HG02943 (cell line): ENCODE results near the gene RICTOR.
"Not testable (repeated sequence)": the region's sequence is repeated elsewhere in the genome, so short reads cannot be mapped to it uniquely, and the experiment has no call there.

ENCODE experiments used
- ATAC-seq: cut with Tn5 transposase; IDR thresholded peaks from one replicate; pipeline ENCODE4 v1.9.1; 2021; ENCODE audit warnings: mild to moderate bottlenecking, low read depth, moderate library complexity; ENCODE audit not compliant: unreplicated experiment

RICTOR gene

DNA sequence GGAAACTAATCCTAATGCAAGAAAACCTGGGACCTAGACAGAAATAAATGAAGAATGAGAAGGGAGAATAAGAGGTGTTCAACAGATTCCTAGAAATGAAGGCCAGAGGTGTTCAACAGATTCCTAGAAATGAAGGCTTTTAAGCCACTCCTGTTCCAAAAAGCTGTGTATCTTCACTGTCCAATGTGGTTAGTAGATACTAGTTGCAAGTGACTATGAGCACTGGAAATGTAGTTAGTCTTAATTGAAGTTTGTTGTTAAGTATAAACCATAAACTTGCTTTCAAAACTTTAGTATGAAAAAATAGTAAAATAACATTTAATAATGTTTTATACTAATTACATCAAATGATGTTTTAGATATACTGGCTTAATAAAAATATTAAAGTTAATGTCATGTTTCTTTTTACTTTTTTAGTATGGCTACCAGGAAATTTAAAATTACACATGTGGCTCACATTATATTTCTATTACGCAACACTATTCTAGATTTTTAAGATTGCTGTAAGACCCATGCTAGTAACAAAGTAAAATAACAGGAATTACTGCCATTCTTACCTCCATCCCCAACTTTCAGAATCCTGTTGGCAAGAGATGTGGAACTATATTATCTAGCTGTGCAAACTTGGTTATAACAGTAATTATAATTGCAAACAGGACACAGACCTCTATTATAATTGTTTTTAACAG lies 57.5 kb downstream of the RICTOR start:
- ATAC-seq = no peak

DNA sequence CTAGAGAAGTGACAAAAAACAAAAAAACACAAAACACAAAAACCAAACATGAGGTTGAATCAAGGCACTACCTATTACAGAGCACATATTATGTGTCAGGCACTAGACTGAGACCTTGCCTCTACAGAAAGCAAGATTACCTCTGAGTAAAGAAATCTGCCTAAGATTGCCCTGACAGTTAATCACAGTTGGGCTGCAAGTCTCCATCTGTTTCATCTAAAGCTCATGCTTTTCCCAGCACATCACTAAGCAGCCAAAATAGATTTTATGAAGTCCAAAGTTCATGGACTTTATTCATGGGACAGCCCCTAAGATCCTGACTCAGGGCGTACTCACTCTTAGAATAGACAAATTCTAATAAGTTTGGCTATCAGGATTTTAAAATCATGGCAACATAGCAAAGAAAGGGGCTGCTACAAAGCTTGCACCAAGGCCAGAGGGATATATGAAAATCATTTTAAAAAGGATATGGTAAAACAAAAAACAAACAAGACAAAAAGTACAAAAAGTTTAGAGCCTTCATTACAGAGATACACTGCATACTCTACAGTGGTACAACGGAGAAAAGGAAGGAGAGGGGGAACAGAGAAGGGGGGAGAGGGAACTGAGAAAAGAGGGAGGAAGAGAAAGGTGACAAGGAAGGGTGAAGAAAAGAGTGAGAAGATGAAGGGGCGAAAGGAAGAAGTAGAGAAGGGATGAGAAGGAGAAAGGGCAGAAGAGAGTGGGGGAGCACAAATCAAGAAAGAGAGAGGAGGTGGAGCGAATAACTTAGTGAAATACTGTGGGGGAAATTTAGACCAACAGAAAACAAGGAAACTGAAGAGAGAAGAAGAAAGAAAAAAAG lies 58.2 kb downstream of the RICTOR start:
- ATAC-seq = no peak

GRCh38 chr5:39014561-39014960 lies 59.6 kb downstream of the RICTOR start:
- no peak for ATAC-seq

- no peak for ATAC-seq
Measured at GRCh38 chr5:39013938-39014337, 60.3 kb downstream of the RICTOR start.

DNA sequence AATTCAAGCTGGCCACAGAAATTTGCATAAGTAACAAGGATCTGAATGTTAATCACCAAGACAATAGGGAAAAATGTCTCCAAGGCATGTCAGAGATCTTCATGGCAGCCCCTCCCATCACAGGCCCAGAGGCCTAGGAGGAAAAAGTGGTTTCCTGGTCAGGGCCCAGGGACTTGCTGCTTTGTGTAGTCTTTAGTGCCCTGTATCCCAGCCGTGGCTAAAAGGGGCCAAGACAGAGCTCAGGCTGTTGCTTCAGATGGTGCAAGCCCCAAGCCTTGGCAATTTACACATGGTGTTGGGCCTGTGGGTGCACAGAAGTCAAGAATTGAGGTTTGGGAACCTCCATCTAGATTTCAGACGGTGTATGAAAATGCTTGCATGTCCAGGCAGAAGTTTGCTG lies 63.2 kb downstream of the RICTOR start:
- not testable (repeated sequence) for ATAC-seq

- ATAC-seq = no peak
Measured at GRCh38 chr5:39009981-39010380, 64.2 kb downstream of the RICTOR start.

GRCh38 chr5:39009280-39009679 lies 64.9 kb downstream of the RICTOR start:
- ATAC-seq = no peak

DNA sequence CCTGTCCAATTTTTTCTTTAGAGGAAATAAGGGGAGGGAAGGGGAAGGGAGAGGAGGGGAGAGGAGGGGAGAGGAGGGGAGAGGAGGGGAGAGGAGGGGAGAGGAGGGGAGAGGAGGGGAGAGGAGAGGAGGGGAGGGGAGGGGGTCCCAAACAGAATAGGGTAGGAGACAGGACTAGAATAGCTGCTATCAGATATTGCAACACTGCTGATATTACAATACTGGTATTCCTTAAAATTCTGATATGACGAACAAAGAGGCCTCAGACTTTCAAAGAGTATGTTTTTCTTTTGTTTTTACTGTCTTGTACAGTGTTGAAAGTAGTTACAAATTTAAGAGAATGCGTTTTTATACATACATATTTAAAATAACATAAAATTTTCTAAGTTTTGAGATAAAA lies 67.5 kb downstream of the RICTOR start:
- no peak for ATAC-seq

DNA sequence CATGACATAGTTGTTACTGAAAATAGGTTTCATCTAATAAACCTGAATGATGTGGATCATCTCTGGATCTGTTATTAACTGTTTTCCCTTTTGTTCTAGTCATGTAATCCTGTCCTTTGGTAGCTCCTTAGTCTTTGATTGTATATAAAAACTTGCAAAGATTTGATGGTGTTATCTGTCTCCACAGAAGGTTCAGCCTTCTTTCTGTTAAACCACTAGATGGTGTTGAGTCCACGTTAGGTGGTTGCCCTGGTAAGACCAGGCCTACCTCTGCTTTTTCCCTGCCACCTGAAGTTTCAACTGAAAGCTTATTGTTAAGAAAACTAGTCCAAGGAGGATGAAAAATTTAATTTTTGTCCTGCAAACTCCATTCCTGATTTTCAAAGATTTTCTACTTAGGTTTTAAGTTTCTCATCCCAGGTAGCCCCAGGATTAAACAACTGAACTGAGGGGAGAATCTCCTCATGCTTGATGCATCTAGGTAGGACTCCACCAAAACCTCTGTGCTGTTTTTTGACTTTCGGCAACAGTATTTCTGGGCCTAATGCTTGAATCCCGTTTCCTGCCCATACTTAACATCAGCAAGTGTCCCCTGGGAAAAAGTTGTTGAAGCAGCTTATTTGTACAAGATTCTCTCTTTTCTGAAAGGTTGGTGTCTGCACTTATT lies 68.5 kb downstream of the RICTOR start:
- ATAC-seq = no peak

GRCh38 chr5:39001683-39002082 lies 72.5 kb downstream of the RICTOR start:
- ATAC-seq = no peak

DNA sequence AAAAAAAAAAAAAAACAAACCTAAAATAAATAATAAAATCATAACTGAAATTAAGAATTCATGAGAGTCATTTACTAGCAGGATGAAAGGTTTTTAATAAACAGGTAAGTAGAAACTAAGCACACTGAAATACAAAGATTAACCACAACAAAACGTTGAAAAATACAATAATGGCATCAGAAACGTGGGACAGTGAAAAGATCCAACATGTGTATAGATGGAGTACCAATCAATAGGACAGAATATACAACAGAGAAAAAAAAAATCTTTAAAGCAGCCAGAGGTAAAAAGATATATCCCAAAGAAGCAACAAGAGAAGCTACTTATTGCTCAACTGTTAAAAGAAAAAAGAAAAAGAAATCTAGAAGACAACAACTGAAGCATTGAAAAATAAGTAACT lies 75.2 kb downstream of the RICTOR start:
- ATAC-seq = no peak

DNA sequence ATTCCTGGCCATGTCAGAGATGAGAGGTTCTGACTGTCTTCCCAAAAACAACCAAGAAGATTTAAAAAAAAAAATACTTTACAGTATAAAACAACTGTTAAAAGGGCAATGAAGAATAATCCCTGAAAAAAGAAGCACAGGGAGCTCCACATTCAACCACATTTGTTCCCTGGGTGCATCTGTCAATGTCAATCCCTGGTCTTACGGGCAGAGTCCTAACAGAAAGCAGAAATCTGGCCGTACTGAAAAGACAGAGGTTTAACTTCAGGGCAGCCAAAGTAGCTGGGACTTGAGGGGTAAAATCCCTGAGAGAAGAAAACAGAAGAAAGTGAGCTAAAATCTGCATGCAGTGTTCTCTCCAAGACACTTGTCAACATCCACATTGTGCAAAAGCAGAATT lies 76.6 kb downstream of the RICTOR start:
- ATAC-seq = no peak

GRCh38 chr5:38996123-38996522 lies 78.1 kb downstream of the RICTOR start:
- ATAC-seq = no peak

GRCh38 chr5:38994324-38994927 lies 79.8 kb downstream of the RICTOR start:
- ATAC-seq = no peak

DNA sequence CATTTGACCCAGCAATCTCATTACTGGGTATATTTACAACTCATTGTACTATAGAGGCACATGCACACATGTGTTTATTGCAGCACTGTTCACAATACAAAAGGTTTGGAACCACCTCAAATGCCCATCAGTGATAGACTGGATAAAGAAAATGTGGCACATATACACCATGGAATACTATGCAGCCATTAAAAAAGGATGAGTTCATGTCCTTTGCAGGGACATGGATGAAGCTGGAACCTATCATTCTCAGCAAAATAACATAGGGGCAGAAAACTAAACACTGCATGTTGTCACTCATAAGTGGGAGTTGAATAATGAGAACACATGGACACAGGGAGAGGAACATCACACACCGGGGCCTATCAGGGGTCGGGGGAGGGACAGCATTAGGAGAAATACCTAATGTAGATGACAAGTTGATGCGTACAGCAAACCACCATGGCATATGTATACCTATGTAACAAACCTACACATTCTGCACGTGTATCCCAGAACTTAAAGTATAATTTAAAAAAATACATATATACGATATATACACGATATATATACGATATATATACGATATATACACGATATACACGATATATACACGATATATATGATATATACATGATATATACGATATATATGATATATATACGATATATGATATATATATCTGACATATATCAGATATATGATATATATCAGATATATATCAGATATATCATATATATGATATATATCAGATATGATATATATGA lies 84.1 kb downstream of the RICTOR start:
- not testable (repeated sequence) for ATAC-seq

GRCh38 chr5:38985909-38986452 lies 88.2 kb downstream of the RICTOR start:
- ATAC-seq = no peak

DNA sequence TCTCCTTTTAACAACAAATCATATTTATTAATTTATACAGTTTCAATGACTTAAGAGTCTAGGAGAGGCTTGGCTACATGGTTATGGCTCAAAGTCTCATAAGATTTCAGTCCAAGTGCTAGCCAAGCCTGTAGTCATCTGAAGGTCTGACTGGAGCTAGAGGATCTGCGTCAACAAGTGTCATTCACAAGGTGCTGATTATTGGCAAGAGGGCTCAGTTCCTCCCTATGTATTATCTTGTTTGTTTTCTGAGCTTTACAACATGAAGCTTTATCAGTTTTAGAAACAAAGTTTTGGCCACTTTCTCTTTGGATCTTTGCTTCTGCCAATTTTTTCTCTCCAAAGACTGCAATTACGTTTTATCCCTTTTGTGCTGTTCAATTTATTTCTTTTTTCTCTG lies 94.7 kb downstream of the RICTOR start:
- ATAC-seq = no peak

GRCh38 chr5:38978036-38978435 lies 96.2 kb downstream of the RICTOR start:
- ATAC-seq = no peak

GRCh38 chr5:38968665-38969064 lies 105.5 kb downstream of the RICTOR start:
- ATAC-seq = no peak

GRCh38 chr5:38961691-38962090 lies 112.5 kb downstream of the RICTOR start:
- ATAC-seq = no peak
